ENCODE results near the gene DLL3.
A peak's percentile ranks its signal among the peaks of the same experiment; 100 is the strongest.

The DLL3 gene

DNA sequence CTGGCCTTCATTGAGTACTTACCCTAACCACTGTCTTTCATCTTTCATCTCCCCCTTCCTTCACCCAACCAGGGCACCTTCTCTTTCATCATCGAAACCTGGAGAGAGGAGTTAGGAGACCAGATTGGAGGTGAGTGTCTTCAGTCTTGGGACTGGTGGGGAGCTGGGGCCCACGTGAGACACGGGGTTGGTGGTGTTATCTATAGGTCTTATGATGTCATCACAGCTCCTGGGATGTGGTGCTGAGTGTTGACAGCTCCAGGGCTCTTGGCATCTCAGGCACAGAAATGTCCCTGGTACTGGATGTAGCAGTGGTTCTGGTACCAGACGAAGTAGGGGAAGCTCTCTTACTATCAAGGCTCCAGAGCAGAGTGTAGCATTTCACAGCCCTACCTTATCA is 1.8 kb downstream of the DLL3 start:
- Histone ChIP-seq H3K9me3 (ENCODE audit: severe bottlenecking) (no peaks in the 10 kb centered on the region), H3K4me3 (ENCODE audit: severe bottlenecking) (no peak overlapping the region), H3K27ac (ENCODE audit: poor library complexity, severe bottlenecking) (no peak overlapping the region), H3K36me3 (ENCODE audit: low read depth) (no peaks in the 10 kb centered on the region), H3K4me1 (ENCODE audit: insufficient read depth, poor library complexity, severe bottlenecking) (no peaks in the 10 kb centered on the region), H3K27me3 (ENCODE audit: insufficient read depth, poor library complexity, severe bottlenecking) (peaks cover 33% of the 10 kb centered on the region)
- DNase-seq (ENCODE audit: low spot score) (no peak), ATAC-seq (ENCODE audit: low read depth) (no peak)
- TF ChIP-seq, protein P1, sequence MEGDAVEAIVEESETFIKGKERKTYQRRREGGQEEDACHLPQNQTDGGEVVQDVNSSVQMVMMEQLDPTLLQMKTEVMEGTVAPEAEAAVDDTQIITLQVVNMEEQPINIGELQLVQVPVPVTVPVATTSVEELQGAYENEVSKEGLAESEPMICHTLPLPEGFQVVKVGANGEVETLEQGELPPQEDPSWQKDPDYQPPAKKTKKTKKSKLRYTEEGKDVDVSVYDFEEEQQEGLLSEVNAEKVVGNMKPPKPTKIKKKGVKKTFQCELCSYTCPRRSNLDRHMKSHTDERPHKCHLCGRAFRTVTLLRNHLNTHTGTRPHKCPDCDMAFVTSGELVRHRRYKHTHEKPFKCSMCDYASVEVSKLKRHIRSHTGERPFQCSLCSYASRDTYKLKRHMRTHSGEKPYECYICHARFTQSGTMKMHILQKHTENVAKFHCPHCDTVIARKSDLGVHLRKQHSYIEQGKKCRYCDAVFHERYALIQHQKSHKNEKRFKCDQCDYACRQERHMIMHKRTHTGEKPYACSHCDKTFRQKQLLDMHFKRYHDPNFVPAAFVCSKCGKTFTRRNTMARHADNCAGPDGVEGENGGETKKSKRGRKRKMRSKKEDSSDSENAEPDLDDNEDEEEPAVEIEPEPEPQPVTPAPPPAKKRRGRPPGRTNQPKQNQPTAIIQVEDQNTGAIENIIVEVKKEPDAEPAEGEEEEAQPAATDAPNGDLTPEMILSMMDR (IDR thresholded peaks at IDR 0.05; ENCODE audit: poor library complexity, severe bottlenecking), result no peak

DNA sequence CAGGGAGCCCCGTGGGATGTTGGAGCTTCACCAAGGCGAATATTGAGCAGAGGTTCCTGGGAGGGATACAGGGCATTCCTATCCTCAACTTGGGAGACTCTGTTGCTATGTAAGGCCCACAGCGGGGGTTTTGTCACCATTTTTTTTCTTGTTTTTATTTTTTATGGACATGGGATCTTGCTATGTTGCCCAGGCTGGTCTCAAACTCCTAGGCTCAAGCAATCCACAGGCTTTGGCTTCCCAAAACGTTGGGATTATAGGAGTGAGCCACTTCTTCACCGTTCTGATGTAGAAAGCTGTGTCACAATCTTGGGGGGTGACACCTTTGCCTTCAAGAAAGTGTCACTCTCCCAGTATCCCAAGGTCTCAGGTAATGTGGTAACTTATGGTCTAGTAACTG is 2.6 kb downstream of the DLL3 start:
- no peaks in the 10 kb centered on the region for H3K36me3 ChIP-seq (ENCODE audit: low read depth)
- no peaks in the 10 kb centered on the region for H3K4me1 ChIP-seq (ENCODE audit: insufficient read depth, poor library complexity, severe bottlenecking)
- no peaks in the 10 kb centered on the region for H3K9me3 ChIP-seq (ENCODE audit: severe bottlenecking)
- peaks cover 33% of the 10 kb centered on the region for H3K27me3 ChIP-seq (ENCODE audit: insufficient read depth, poor library complexity, severe bottlenecking)
- no peak overlapping the region for H3K27ac ChIP-seq (ENCODE audit: poor library complexity, severe bottlenecking)
- no peak overlapping the region for H3K4me3 ChIP-seq (ENCODE audit: severe bottlenecking)
- DNase-seq (ENCODE audit: low spot score) (no peak), ATAC-seq (ENCODE audit: low read depth) (no peak)
- TF ChIP-seq, protein P1 (IDR thresholded peaks at IDR 0.05; ENCODE audit: poor library complexity, severe bottlenecking), result no peak

GRCh38 chr19:39502640-39503417 is 4.1 kb downstream of the DLL3 start:
- H3K27me3 ChIP-seq (ENCODE audit: insufficient read depth, poor library complexity, severe bottlenecking), result peaks cover 26% of the 10 kb centered on the region
- H3K27ac ChIP-seq (ENCODE audit: poor library complexity, severe bottlenecking), result no peak overlapping the region
- ATAC-seq (ENCODE audit: low read depth) (0 out of 3 replicates have a peak, but pooled peaks have one; percentile 4), DNase-seq (ENCODE audit: low spot score) (no peak)
- no peaks in the 10 kb centered on the region for H3K9me3 ChIP-seq (ENCODE audit: severe bottlenecking)
- TF ChIP-seq, protein P1 (IDR thresholded peaks at IDR 0.05; ENCODE audit: poor library complexity, severe bottlenecking), result peak; percentile 87
- no peaks in the 10 kb centered on the region for H3K4me1 ChIP-seq (ENCODE audit: insufficient read depth, poor library complexity, severe bottlenecking)
- H3K36me3 ChIP-seq (ENCODE audit: low read depth), result no peaks in the 10 kb centered on the region
- H3K4me3 ChIP-seq (ENCODE audit: severe bottlenecking), result no peak overlapping the region

DNA sequence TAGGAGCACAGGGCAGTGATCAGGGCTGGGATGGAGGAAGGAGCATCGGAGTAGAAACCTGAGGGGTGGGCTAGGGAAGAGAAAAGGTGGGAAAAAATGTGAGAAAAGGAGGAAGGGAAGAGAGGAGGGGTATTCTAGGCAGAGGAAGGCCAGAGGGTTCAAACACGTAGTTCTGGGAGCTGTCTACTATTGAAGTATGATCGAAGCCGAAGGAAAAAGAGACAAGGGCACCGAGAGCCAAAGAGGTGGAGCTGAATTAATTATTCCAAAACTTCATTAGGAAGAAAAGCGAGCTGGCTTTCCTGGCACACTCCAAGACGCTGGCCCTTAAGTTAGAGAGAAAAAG is 7.8 kb downstream of the DLL3 start:
- Histone ChIP-seq H3K4me1 (ENCODE audit: insufficient read depth, poor library complexity, severe bottlenecking) (no peaks in the 10 kb centered on the region), H3K27ac (ENCODE audit: poor library complexity, severe bottlenecking) (no peak overlapping the region), H3K4me3 (ENCODE audit: severe bottlenecking) (peak overlapping the region; percentile 69), H3K36me3 (ENCODE audit: low read depth) (no peaks in the 10 kb centered on the region), H3K9me3 (ENCODE audit: severe bottlenecking) (no peaks in the 10 kb centered on the region), H3K27me3 (ENCODE audit: insufficient read depth, poor library complexity, severe bottlenecking) (no peaks in the 10 kb centered on the region)
- DNase-seq (ENCODE audit: low spot score), result no peak
- no peak for ATAC-seq (ENCODE audit: low read depth)
- TF ChIP-seq, protein P1 (IDR thresholded peaks at IDR 0.05; ENCODE audit: poor library complexity, severe bottlenecking), result no peak

All from RWPE2 (cell line).